AG09309 (cell line): ENCODE measurements around the gene DCDC2.

Experiments used
- DNase-seq: peaks from one replicate; pipeline ENCODE4 v3.0.0-alpha.2; 2010; ENCODE audit warnings: low read depth
- H3K4me3 ChIP-seq: 2 replicates; pipeline ENCODE4 v1.5.1; 2011; ENCODE audit warnings: mild to moderate bottlenecking, low read depth, low read length, moderate library complexity; ENCODE audit not compliant: control insufficient read depth
- TF ChIP-seq, protein P1 (sequence below): IDR thresholded peaks from 2 replicates; pipeline ENCODE4 v1.5.1; 2011; ENCODE audit warnings: mild to moderate bottlenecking, low read depth, low read length, inconsistent platforms; ENCODE audit not compliant: insufficient read depth, control insufficient read depth; ENCODE audit errors: missing control alignments

DCDC2 gene

DNA sequence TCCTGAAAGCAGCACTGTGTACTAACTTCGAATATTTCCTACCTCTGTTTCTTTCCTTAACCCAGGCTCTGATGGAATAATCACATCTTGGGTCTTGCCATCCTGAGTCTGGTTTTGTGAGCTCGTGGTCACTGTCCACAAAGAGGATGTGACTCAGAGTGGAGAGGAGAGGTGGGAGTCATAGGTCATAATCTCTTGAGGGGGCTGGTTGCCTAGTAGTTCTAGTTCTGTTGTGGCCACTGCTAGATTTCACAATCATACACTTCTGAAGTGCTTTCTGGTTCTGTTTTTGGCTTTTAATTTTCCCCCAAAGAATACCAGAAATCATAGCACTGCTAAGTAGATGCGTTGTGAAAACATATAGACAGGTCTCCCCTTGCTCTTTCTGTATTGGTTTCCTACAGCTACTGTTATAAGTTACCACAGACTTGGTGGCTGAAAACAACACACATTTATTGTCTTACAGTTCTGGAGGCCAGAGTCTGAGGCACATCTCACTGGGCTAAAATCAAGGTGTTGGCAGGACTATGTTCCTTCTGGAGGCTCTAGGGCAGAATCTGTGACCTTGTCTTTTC, 129.1 kb downstream of the DCDC2 start:
- no peak overlapping the region for H3K4me3 ChIP-seq
- TF ChIP-seq, protein P1, sequence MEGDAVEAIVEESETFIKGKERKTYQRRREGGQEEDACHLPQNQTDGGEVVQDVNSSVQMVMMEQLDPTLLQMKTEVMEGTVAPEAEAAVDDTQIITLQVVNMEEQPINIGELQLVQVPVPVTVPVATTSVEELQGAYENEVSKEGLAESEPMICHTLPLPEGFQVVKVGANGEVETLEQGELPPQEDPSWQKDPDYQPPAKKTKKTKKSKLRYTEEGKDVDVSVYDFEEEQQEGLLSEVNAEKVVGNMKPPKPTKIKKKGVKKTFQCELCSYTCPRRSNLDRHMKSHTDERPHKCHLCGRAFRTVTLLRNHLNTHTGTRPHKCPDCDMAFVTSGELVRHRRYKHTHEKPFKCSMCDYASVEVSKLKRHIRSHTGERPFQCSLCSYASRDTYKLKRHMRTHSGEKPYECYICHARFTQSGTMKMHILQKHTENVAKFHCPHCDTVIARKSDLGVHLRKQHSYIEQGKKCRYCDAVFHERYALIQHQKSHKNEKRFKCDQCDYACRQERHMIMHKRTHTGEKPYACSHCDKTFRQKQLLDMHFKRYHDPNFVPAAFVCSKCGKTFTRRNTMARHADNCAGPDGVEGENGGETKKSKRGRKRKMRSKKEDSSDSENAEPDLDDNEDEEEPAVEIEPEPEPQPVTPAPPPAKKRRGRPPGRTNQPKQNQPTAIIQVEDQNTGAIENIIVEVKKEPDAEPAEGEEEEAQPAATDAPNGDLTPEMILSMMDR: no peak
- no peak for DNase-seq

DNA sequence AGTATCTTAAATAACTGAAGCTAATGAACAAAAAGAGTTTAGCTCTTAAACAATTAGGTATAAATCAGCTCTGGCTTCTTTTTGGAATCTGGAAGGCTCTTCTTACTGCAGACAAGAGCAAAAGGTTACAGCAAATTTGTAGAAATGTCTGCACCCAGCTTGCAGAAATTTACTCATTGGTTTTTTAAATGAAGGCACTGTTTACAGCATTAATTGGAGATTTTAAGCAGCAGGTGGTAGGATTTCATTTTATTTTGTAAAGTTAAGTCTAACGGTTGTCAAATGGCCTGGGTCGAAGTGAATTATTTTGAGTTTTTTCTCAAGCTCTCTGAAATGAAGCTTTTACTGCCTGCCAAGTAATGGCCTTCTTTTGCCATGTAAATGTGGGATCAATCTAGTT, 129.7 kb downstream of the DCDC2 start:
- TF ChIP-seq, protein P1: no peak
- DNase-seq: no peak
- H3K4me3 ChIP-seq: no peak overlapping the region

DNA sequence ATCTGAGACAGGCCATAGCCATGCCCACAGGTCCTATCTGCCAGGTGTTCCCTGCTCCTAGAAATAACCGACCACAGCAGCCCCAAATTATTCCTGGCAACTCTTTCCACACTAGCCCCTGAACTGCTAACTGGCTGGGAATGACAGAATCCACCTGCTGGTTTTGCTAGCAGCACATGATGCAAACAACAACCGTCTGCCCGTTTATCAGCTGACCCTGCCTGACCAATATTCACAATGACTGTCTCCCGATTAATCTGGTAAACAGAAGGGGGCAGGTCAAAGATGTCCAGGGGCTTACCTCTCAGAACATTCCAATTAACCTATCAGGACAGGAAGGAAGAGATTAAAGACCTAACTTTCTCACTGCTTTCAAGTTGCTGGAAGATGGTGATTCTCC, 130.3 kb downstream of the DCDC2 start:
- DNase-seq: no peak
- TF ChIP-seq, protein P1: no peak
- no peak overlapping the region for H3K4me3 ChIP-seq

DNA sequence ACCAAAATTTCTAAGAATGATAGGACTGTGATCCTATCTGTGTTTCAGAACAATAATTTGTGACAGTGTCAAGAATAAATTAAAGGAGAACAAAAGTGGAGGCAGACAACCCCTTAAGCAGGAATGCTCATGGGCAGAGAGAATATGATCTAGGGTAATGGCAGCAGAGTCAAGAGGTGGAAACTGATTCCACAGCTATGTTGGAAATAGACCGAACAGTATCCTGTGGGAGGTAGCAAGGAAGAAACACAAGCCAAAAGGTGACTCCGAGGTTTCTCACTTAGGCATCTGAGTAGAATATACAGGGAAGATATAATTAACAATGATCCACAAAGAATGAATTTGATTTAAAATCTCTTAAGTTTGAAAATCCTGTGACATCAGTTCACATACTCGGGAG, 131.3 kb downstream of the DCDC2 start:
- DNase-seq: no peak
- H3K4me3 ChIP-seq: no peak overlapping the region
- TF ChIP-seq, protein P1: no peak

DNA sequence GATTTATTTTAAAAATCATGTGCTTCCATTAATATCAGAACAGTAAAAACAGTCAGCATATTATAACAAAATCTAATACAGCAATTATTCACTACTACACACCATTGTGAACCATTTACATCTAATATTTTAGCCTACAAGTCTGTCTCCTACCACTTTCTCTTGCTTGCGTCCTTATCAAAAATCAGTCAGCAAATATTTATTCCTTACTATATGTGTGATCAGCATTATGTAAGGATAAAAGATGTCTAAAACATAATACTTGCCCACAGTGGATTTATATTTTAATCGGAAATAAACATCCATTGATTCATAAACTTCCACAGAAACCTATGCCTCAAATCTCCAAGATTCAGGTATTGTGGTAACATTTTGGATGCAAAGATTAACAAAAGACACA, 132.0 kb downstream of the DCDC2 start:
- TF ChIP-seq, protein P1: no peak
- DNase-seq: no peak
- no peak overlapping the region for H3K4me3 ChIP-seq

DNA sequence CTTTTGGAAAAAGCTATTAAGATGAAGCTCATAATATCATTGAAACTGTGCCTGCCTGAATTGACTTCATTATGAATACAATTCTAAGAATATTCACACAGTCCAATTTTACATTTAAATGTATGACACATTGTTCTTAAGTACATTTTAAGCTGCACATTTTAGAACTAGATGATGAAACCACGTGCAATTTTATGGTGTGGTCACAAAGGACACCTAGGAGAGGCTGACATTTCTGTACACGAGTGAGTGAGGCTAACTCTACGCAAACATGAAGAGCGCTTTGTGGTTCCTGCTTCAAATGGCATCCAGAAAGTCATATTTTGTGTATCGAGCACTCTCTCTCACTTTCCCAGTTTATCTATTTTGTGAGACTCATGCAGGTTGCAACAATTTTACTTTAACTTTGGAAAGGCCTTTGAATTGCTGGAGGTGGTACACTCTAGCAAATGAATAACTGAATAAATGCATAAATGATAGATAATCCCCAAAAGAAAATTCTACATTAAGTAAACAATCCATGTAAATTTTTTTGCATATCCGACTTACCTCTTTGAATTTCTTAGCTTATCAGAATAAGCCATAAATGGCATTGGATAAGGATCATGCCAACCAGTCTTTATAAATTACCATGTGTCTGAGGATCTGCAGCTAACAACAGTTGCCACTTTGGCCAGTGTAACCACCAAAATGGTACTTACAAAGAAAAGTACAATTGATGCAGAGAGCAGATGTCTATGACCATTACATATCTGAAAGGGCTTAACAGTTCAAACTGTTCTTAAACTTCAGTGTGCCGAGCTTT, 134.5 kb downstream of the DCDC2 start:
- DNase-seq: no peak
- TF ChIP-seq, protein P1: no peak
- no peak overlapping the region for H3K4me3 ChIP-seq
